ENCODE measurements around the gene HSBP1L1.

DNA sequence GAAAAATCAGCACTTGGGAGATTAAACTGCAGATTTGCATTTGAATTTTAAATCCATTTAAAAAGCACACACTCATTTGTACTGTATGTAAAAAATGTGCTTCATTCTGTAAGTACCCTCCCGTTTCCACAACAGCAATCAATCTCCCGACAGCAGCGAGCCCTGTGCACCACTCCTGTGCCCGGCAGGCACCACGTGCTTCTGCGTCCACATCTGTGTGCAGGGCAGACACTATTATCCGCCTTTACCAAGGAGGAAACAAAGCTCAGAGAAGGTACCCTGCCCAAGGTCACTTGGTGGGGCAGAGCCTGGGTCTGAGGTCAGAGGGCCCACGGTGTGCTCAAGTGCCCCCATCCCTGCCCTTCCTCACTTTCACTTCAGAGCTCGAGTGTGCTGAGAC lies 7.5 kb downstream of the HSBP1L1 start:
- TF ChIP-seq, protein P1, sequence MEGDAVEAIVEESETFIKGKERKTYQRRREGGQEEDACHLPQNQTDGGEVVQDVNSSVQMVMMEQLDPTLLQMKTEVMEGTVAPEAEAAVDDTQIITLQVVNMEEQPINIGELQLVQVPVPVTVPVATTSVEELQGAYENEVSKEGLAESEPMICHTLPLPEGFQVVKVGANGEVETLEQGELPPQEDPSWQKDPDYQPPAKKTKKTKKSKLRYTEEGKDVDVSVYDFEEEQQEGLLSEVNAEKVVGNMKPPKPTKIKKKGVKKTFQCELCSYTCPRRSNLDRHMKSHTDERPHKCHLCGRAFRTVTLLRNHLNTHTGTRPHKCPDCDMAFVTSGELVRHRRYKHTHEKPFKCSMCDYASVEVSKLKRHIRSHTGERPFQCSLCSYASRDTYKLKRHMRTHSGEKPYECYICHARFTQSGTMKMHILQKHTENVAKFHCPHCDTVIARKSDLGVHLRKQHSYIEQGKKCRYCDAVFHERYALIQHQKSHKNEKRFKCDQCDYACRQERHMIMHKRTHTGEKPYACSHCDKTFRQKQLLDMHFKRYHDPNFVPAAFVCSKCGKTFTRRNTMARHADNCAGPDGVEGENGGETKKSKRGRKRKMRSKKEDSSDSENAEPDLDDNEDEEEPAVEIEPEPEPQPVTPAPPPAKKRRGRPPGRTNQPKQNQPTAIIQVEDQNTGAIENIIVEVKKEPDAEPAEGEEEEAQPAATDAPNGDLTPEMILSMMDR (IDR thresholded peaks at IDR 0.05) = no peak
- no peak for TF ChIP-seq POLR2A (IDR thresholded peaks at IDR 0.05)
